Measurements from ENCODE around the gene LTBP1. TPM values are rescaled to one million over a fixed set of nuclear protein-coding genes. Genes with fewer than 3 reads are reported as not detected.

The LTBP1 gene
- total and polyA plus RNA-seq, 2 donors (not counting 1 experiment from before 2014, with no cell fraction given): 0.69 TPM; not detected in 1

DNA sequence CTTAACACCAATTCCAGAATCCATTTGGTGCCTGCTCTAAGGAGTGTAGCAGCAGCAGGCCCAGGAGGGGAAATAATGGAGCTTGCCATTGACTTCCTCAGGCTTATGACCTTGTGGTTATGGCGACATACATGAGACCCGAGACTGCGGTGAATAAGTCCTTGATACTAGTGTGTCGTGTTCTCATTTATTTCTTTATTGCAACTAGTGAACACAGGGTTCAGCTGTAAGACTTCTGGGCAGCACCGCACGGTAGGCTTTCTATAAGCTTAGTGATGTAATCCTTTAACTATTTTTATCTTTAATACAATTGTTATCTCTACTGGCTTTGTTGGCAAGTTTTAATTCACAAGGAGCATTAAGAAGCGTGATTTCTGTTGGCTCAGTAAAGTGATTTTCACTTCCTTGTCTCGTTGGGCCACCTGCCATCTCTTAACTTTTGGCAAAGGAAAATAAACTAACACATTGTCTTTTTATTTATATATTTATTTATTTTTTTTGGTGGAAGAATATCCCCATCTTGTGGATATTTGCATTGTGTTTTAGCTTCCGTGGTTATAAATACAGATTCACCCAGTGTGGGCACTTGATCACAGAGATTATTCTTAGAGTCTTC, 139.8 kb downstream of the LTBP1 start:
- Histone ChIP-seq H4K20me1 (ENCODE audit: control insufficient read depth, insufficient read depth, low read length, poor library complexity, severe bottlenecking) (no peaks in the 10 kb centered on the region), H3K9me3 (ENCODE audit: control extremely low read depth in 1 of 3, control insufficient read depth in 2 of 3, insufficient read depth in 1 of 3, low read length in 2 of 3) (peaks cover 0 to 7% (median 0%) of the 10 kb centered on the region in 3 donors), H2AFZ (ENCODE audit: insufficient read depth, low read depth, low read length, poor library complexity, severe bottlenecking) (no peak overlapping the region), H3K4me3 (ENCODE audit: control extremely low read depth in 1 of 5, extremely low read depth in 1 of 5, insufficient read depth in 1 of 5, low read depth in 2 of 5, low read length in 4 of 5) (no peak overlapping the region), H3K36me3 (replicated peaks in 1 of 2; ENCODE audit: control extremely low read depth in 1 of 2, control insufficient read depth in 1 of 2, extremely low read depth in 1 of 2, insufficient read depth in 2 of 2, low read length in 1 of 2) (no peaks in the 10 kb centered on the region), H3K4me2 (replicated peaks; ENCODE audit: low read depth, low read length, poor library complexity, severe bottlenecking) (no peak overlapping the region), H3K27ac (ENCODE audit: low read length in 2 of 2) (no peak overlapping the region), H3K9ac (ENCODE audit: low read length) (no peak overlapping the region), H3K79me2 (ENCODE audit: control insufficient read depth, insufficient read depth, low read length) (no peaks in the 10 kb centered on the region), H3K27me3 (replicated peaks in 1 of 4; ENCODE audit: control extremely low read depth in 1 of 4, control insufficient read depth in 3 of 4, insufficient read depth in 4 of 4, low read length in 3 of 4) (peaks cover 0 to 7% (median 0%) of the 10 kb centered on the region in 4 experiments), H3K4me1 (ENCODE audit: control insufficient read depth in 2 of 2, insufficient read depth in 2 of 2, low read length in 2 of 2) (peaks cover 13 to 41% of the 10 kb centered on the region in 2 donors)
- CTCF ChIA-PET: interaction anchor here (0.6 kb wide), 1 partner anchor 54 kb away, joined by 5 read pairs; no protein-coding TSS in a partner anchor
- Mint-ChIP-seq H3K9me3 (ENCODE audit: insufficient read depth) (peaks cover 2% of the 10 kb centered on the region), H3K4me3 (no peak overlapping the region), H3K27ac (no peak overlapping the region), H3K4me1 (peaks cover 33% of the 10 kb centered on the region), H3K27me3 (peaks cover 6% of the 10 kb centered on the region)
- intact Hi-C loops (cut with micrococcal nuclease): no loop called here
- WGBS (ENCODE audit: insufficient coverage): 74% methylated on average over 4 of the region's 9 CpGs
- TF ChIP-seq EZH2 (IDR thresholded peaks at IDR 0.05; ENCODE audit: borderline replicate concordance, insufficient read depth, low read depth, low read length, poor library complexity, severe bottlenecking): no peak
- TF ChIP-seq, protein P1, sequence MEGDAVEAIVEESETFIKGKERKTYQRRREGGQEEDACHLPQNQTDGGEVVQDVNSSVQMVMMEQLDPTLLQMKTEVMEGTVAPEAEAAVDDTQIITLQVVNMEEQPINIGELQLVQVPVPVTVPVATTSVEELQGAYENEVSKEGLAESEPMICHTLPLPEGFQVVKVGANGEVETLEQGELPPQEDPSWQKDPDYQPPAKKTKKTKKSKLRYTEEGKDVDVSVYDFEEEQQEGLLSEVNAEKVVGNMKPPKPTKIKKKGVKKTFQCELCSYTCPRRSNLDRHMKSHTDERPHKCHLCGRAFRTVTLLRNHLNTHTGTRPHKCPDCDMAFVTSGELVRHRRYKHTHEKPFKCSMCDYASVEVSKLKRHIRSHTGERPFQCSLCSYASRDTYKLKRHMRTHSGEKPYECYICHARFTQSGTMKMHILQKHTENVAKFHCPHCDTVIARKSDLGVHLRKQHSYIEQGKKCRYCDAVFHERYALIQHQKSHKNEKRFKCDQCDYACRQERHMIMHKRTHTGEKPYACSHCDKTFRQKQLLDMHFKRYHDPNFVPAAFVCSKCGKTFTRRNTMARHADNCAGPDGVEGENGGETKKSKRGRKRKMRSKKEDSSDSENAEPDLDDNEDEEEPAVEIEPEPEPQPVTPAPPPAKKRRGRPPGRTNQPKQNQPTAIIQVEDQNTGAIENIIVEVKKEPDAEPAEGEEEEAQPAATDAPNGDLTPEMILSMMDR (IDR thresholded peaks at IDR 0.05): no peak
- DNase-seq (no peak), ATAC-seq (ENCODE audit: low read depth) (no peak)
- POLR2A ChIA-PET: no interaction called here

DNA sequence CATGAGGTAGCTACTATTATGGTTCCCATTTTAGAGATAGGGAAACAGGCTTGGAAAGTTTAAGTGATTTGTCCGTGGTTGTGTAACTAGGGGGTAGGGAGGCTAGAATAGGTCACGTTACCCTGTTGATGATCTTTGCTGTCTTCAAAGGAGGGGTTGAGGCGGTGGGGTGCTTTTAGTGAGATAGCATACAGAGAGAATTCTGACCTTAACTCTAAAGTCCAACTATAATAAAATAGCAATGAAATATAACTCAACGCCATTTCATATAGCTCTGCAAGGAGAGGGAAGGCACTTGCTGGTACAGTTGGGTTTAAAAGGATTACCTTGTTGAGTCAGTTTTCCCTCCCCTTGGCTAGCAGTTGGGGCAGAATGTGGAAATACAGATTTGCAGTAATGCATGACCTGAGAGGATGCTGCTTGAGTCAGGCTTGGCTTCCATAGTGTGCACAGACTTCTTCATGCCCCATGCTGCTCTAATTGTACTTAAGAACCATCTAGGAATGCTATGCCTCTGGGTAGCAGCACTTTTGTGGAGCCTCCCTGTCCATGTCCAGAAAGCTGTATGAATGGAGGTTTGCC, 143.9 kb downstream of the LTBP1 start:
- ATAC-seq (ENCODE audit: low read depth): no peak
- TF ChIP-seq EZH2 (IDR thresholded peaks at IDR 0.05; ENCODE audit: borderline replicate concordance, insufficient read depth, low read depth, low read length, poor library complexity, severe bottlenecking): no peak
- TF ChIP-seq, protein P1 (IDR thresholded peaks at IDR 0.05): no peak
- Histone ChIP-seq H3K9me3 (ENCODE audit: control extremely low read depth in 1 of 3, control insufficient read depth in 2 of 3, insufficient read depth in 1 of 3, low read length in 2 of 3) (peaks cover 0 to 1% (median 0%) of the 10 kb centered on the region in 3 donors), H3K79me2 (ENCODE audit: control insufficient read depth, insufficient read depth, low read length) (no peaks in the 10 kb centered on the region), H4K20me1 (ENCODE audit: control insufficient read depth, insufficient read depth, low read length, poor library complexity, severe bottlenecking) (no peaks in the 10 kb centered on the region), H3K36me3 (replicated peaks in 1 of 2; ENCODE audit: control extremely low read depth in 1 of 2, control insufficient read depth in 1 of 2, extremely low read depth in 1 of 2, insufficient read depth in 2 of 2, low read length in 1 of 2) (no peaks in the 10 kb centered on the region), H3K4me1 (ENCODE audit: control insufficient read depth in 2 of 2, insufficient read depth in 2 of 2, low read length in 2 of 2) (peaks cover 0 to 8% of the 10 kb centered on the region in 2 donors), H3K9ac (ENCODE audit: low read length) (no peak overlapping the region), H3K4me2 (replicated peaks; ENCODE audit: low read depth, low read length, poor library complexity, severe bottlenecking) (no peak overlapping the region), H3K4me3 (ENCODE audit: control extremely low read depth in 1 of 5, extremely low read depth in 1 of 5, insufficient read depth in 1 of 5, low read depth in 2 of 5, low read length in 4 of 5) (no peak overlapping the region), H3K27me3 (replicated peaks in 1 of 4; ENCODE audit: control extremely low read depth in 1 of 4, control insufficient read depth in 3 of 4, insufficient read depth in 4 of 4, low read length in 3 of 4) (peaks cover 0 to 5% (median 0%) of the 10 kb centered on the region in 4 experiments), H3K27ac (ENCODE audit: low read length in 2 of 2) (no peak overlapping the region), H2AFZ (ENCODE audit: insufficient read depth, low read depth, low read length, poor library complexity, severe bottlenecking) (no peak overlapping the region)
- intact Hi-C loops (cut with micrococcal nuclease): no loop called here
- WGBS (ENCODE audit: insufficient coverage): 100% methylated on average over 2 of the region's 4 CpGs
- H3K9me3 Mint-ChIP-seq (ENCODE audit: insufficient read depth): peaks cover 2% of the 10 kb centered on the region
- peaks cover 8% of the 10 kb centered on the region for H3K27me3 Mint-ChIP-seq
- H3K27ac Mint-ChIP-seq: no peak overlapping the region
- H3K4me1 Mint-ChIP-seq: peaks cover 6% of the 10 kb centered on the region
- CTCF ChIA-PET: no interaction called here
- POLR2A ChIA-PET: no interaction called here
- no peak overlapping the region for H3K4me3 Mint-ChIP-seq
- DNase-seq: no peak
